Activated CD8-positive, alpha-beta T cell treated with anti-CD3 and anti-CD28 coated beads, Interleukin-2, amount 10 ng/mL, durations not matched to agents 7 days and 5 days (primary cell): ENCODE measurements around the gene RUNX1. TPM values are rescaled to one million over a fixed set of nuclear protein-coding genes. Genes with fewer than 3 reads are reported as not detected.
A peak's percentile ranks its signal among the peaks of the same experiment; 100 is the strongest.

Source experiments
- ATAC-seq: fragments of 150-1000 bp; cut with Tn5 transposase; one replicate; pipeline ENCODE4 v1.10.0; 2021; ENCODE audit warnings: moderate library complexity
- CTCF ChIA-PET: fragments of 350-600 bp; sonication (Branson Sonifier 250); formaldehyde crosslinking; loops from one replicate; lab custom pipeline; 2021; ENCODE audit warnings: antibody characterized with exemption; lab: Charles Lee
- POLR2A ChIA-PET: fragments of 350-600 bp; sonication (Branson Sonifier 250); formaldehyde crosslinking; loops from one replicate; lab custom pipeline; 2021; ENCODE audit warnings: antibody characterized with exemption; lab: Charles Lee
- DNase-seq: peaks from one replicate; pipeline ENCODE4 v3.0.0-alpha.2; 2020
- H3K27ac Mint-ChIP-seq: one replicate; pipeline ENCODE4 v1.8.0; 2021; ENCODE audit warnings: mild to moderate bottlenecking, mixed read lengths
- H3K27me3 Mint-ChIP-seq: one replicate; pipeline ENCODE4 v1.8.0; 2021; ENCODE audit warnings: low read depth, mixed read lengths
- H3K36me3 Mint-ChIP-seq: one replicate; pipeline ENCODE4 v1.8.0; 2021; ENCODE audit warnings: low read depth, mixed read lengths
- H3K4me1 Mint-ChIP-seq: one replicate; pipeline ENCODE4 v1.8.0; 2021; ENCODE audit warnings: low read depth, mixed read lengths
- H3K4me3 Mint-ChIP-seq: one replicate; pipeline ENCODE4 v1.8.0; 2021; ENCODE audit warnings: mild to moderate bottlenecking, mixed read lengths
- H3K9me3 Mint-ChIP-seq: one replicate; pipeline ENCODE4 v1.8.0; 2022; ENCODE audit warnings: mixed read lengths; ENCODE audit not compliant: insufficient read depth
- total RNA-seq, 2 experiments: library from RNA; stranded (reverse); gene quantifications; one replicate each; pipeline ENCODE4 v1.2.3, GENCODE V29; 2021

RUNX1 gene
- total RNA-seq, 2 experiments from 2014 or later = 10.4 to 10.6 TPM

- Mint-ChIP-seq H3K4me3 (no peak overlapping the region), H3K4me1 (peaks cover 41% of the 10 kb centered on the region), H3K27ac (no peak overlapping the region), H3K9me3 (no peaks in the 10 kb centered on the region), H3K27me3 (peaks cover 36% of the 10 kb centered on the region), H3K36me3 (peaks cover 8% of the 10 kb centered on the region)
- POLR2A ChIA-PET = no interaction called here
- DNase-seq (no peak), ATAC-seq (no peak)
- CTCF ChIA-PET = no interaction called here
Measured at GRCh38 chr21:34979383-34979782, 69.7 kb downstream of the RUNX1 start.

GRCh38 chr21:34977333-34977732 is 71.8 kb downstream of the RUNX1 start:
- H3K4me3 Mint-ChIP-seq = no peak overlapping the region
- ATAC-seq (no peak), DNase-seq (no peak)
- peaks cover 8% of the 10 kb centered on the region for H3K36me3 Mint-ChIP-seq
- CTCF ChIA-PET = interaction anchor here (0.9 to 1.4 kb wide), 2 partner anchors 9 to 42 kb away, joined by 3 to 6 read pairs; no protein-coding TSS in a partner anchor
- no peak overlapping the region for H3K27ac Mint-ChIP-seq
- peaks cover 52% of the 10 kb centered on the region for H3K27me3 Mint-ChIP-seq
- H3K4me1 Mint-ChIP-seq = peaks cover 36% of the 10 kb centered on the region
- POLR2A ChIA-PET = no interaction called here
- no peaks in the 10 kb centered on the region for H3K9me3 Mint-ChIP-seq

- peaks cover 56% of the 10 kb centered on the region for H3K27me3 Mint-ChIP-seq
- H3K9me3 Mint-ChIP-seq = no peaks in the 10 kb centered on the region
- H3K4me3 Mint-ChIP-seq = peak overlapping the region; percentile 38
- CTCF ChIA-PET = interaction anchor here (0.7 to 3.5 kb wide), 15 partner anchors 10 to 90 kb away, joined by 3 to 19 read pairs (median 4); no protein-coding TSS in a partner anchor
- peak overlapping the region; percentile 77 for H3K27ac Mint-ChIP-seq
- peaks cover 46% of the 10 kb centered on the region for H3K4me1 Mint-ChIP-seq
- ATAC-seq (peak; percentile 91), DNase-seq (peak; percentile 65)
- POLR2A ChIA-PET = interaction anchor here (0.5 to 2.5 kb wide), 11 partner anchors 9 to 131 kb away, joined by 3 to 10 read pairs (median 5); no protein-coding TSS in a partner anchor
- H3K36me3 Mint-ChIP-seq = peaks cover 8% of the 10 kb centered on the region
Measured at GRCh38 chr21:34974162-34974981, 74.7 kb downstream of the RUNX1 start.

GRCh38 chr21:34973685-34974084 is 75.4 kb downstream of the RUNX1 start:
- Mint-ChIP-seq H3K4me1 (peaks cover 50% of the 10 kb centered on the region), H3K9me3 (no peaks in the 10 kb centered on the region), H3K27ac (peak overlapping the region; percentile 77), H3K4me3 (peak overlapping the region; percentile 38), H3K27me3 (peaks cover 57% of the 10 kb centered on the region), H3K36me3 (peaks cover 8% of the 10 kb centered on the region)
- no peak for DNase-seq
- no peak for ATAC-seq
- CTCF ChIA-PET = interaction anchor here (0.7 to 3.5 kb wide), 15 partner anchors 10 to 89 kb away, joined by 3 to 19 read pairs (median 4); no protein-coding TSS in a partner anchor
- POLR2A ChIA-PET = interaction anchor here (0.6 to 2.5 kb wide), 9 partner anchors 10 to 130 kb away, joined by 3 to 10 read pairs (median 6); no protein-coding TSS in a partner anchor

- POLR2A ChIA-PET = interaction anchor here (0.7 to 1.2 kb wide), 2 partner anchors 12 to 82 kb away, joined by 3 to 4 read pairs; no protein-coding TSS in a partner anchor
- Mint-ChIP-seq H3K27ac (no peak overlapping the region), H3K27me3 (peaks cover 57% of the 10 kb centered on the region), H3K36me3 (peaks cover 7% of the 10 kb centered on the region), H3K4me3 (no peak overlapping the region), H3K9me3 (no peaks in the 10 kb centered on the region), H3K4me1 (peaks cover 66% of the 10 kb centered on the region)
- ATAC-seq (no peak), DNase-seq (no peak)
- CTCF ChIA-PET = no interaction called here
Measured at GRCh38 chr21:34971656-34972055, 77.4 kb downstream of the RUNX1 start.

GRCh38 chr21:34970566-34970965 is 78.5 kb downstream of the RUNX1 start:
- ChIA-PET CTCF (interaction anchor here (1.6 kb wide), 1 partner anchor 11 kb away, joined by 4 read pairs; no protein-coding TSS in a partner anchor), POLR2A (interaction anchor here (1.2 kb wide), 1 partner anchor 81 kb away, joined by 4 read pairs; no protein-coding TSS in a partner anchor)
- peaks cover 66% of the 10 kb centered on the region for H3K4me1 Mint-ChIP-seq
- DNase-seq (no peak), ATAC-seq (no peak)
- peaks cover 50% of the 10 kb centered on the region for H3K27me3 Mint-ChIP-seq
- no peak overlapping the region for H3K4me3 Mint-ChIP-seq
- H3K36me3 Mint-ChIP-seq = peaks cover 2% of the 10 kb centered on the region
- no peak overlapping the region for H3K27ac Mint-ChIP-seq
- no peaks in the 10 kb centered on the region for H3K9me3 Mint-ChIP-seq

GRCh38 chr21:34970167-34970500 is 79.0 kb downstream of the RUNX1 start:
- ChIA-PET CTCF (interaction anchor here (1.6 kb wide), 1 partner anchor 12 kb away, joined by 4 read pairs; no protein-coding TSS in a partner anchor), POLR2A (interaction anchor here (0.5 to 1.2 kb wide), 2 partner anchors 80 to 172 kb away, joined by 3 to 4 read pairs; no protein-coding TSS in a partner anchor)
- no peaks in the 10 kb centered on the region for H3K9me3 Mint-ChIP-seq
- no peaks in the 10 kb centered on the region for H3K36me3 Mint-ChIP-seq
- DNase-seq = no peak
- H3K4me3 Mint-ChIP-seq = no peak overlapping the region
- peaks cover 66% of the 10 kb centered on the region for H3K4me1 Mint-ChIP-seq
- H3K27me3 Mint-ChIP-seq = peaks cover 47% of the 10 kb centered on the region
- no peak for ATAC-seq
- H3K27ac Mint-ChIP-seq = no peak overlapping the region

- ATAC-seq = no peak
Measured at GRCh38 chr21:34969423-34970166, 79.5 kb downstream of the RUNX1 start.

GRCh38 chr21:34968414-34969333 is 80.4 kb downstream of the RUNX1 start:
- ChIA-PET CTCF (interaction anchor here (1.1 to 2.0 kb wide), 4 partner anchors 13 to 35 kb away, joined by 3 to 6 read pairs (median 4); no protein-coding TSS in a partner anchor), POLR2A (interaction anchor here (1.5 kb wide), 1 partner anchor 14 kb away, joined by 5 read pairs; no protein-coding TSS in a partner anchor)
- ATAC-seq (no peak), DNase-seq (no peak)
- peak overlapping the region; percentile 13 for H3K27ac Mint-ChIP-seq
- H3K9me3 Mint-ChIP-seq = no peaks in the 10 kb centered on the region
- H3K4me1 Mint-ChIP-seq = peaks cover 57% of the 10 kb centered on the region
- peaks cover 1% of the 10 kb centered on the region for H3K36me3 Mint-ChIP-seq
- H3K27me3 Mint-ChIP-seq = peaks cover 51% of the 10 kb centered on the region
- no peak overlapping the region for H3K4me3 Mint-ChIP-seq

More at GRCh38 chr21:34969423-34970166, 79.5 kb downstream of the RUNX1 start:
- Mint-ChIP-seq H3K9me3 (no peaks in the 10 kb centered on the region), H3K4me3 (no peak overlapping the region), H3K27ac (no peak overlapping the region), H3K4me1 (peaks cover 64% of the 10 kb centered on the region), H3K27me3 (peaks cover 52% of the 10 kb centered on the region), H3K36me3 (no peaks in the 10 kb centered on the region)
- no peak for DNase-seq
- CTCF ChIA-PET = interaction anchor here (1.6 to 2.0 kb wide), 2 partner anchors 12 to 20 kb away, joined by 4 to 6 read pairs; no protein-coding TSS in a partner anchor
- POLR2A ChIA-PET = interaction anchor here (0.5 kb wide), 1 partner anchor 172 kb away, joined by 3 read pairs; no protein-coding TSS in a partner anchor

- Mint-ChIP-seq H3K27me3 (peaks cover 45% of the 10 kb centered on the region), H3K9me3 (no peaks in the 10 kb centered on the region), H3K36me3 (peaks cover 4% of the 10 kb centered on the region), H3K4me1 (peaks cover 64% of the 10 kb centered on the region), H3K27ac (peak overlapping the region; percentile 75), H3K4me3 (no peak overlapping the region)
- ATAC-seq (peak; percentile 67), DNase-seq (no peak)
- ChIA-PET POLR2A (interaction anchor here (0.5 to 1.5 kb wide), 5 partner anchors 8 to 83 kb away, joined by 3 to 5 read pairs (median 4); no protein-coding TSS in a partner anchor), CTCF (interaction anchor here (0.6 to 2.0 kb wide), 4 partner anchors 15 to 82 kb away, joined by 3 to 6 read pairs (median 4); no protein-coding TSS in a partner anchor)
Measured at GRCh38 chr21:34967509-34968289, 81.4 kb downstream of the RUNX1 start.
